ENCODE results near the gene CHSY1. TPM values are rescaled to one million over a fixed set of nuclear protein-coding genes. Genes with fewer than 3 reads are reported as not detected.
A peak's percentile ranks its signal among the peaks of the same experiment; 100 is the strongest.

The CHSY1 gene
- total RNA-seq, 1 donor = 41.5 TPM

DNA sequence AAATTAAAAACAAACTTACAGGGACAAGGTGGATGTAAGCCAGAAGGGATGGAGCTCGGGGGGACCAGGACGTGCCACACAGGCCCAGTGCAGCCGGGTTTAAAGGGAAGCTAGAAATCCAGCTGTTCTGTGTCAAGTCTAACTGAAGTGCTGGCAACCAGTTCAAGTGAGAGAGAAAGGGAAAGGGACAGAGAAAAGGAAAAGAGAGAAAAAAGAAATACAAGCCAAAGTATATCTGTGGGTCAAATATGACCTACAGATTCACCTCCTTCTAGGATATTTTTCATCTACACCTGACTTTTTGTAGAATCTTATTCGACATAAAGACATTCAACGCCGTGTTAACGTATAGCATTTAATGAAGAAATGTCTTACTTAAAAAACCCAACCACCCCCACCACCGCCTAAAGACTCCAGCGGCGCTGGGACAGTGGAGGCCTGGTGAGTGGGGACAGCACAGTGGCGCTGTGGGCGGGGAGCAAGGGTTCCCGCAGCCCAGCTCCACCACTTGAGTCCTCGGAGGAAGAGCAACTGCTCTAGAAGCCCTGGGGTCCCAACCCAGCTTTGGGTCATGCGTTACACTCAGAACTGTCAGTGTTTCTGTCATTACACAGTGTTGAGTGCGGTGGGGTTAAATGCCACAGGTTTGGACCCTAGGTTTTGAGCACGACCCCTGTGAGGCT lies 62.3 kb downstream of the CHSY1 start:
- peak; percentile 45 for DNase-seq (ENCODE audit: low read depth)
- peak overlapping the region; percentile 55 for H3K4me3 ChIP-seq (ENCODE audit: low read depth, low read length)
- TF ChIP-seq, protein P1, sequence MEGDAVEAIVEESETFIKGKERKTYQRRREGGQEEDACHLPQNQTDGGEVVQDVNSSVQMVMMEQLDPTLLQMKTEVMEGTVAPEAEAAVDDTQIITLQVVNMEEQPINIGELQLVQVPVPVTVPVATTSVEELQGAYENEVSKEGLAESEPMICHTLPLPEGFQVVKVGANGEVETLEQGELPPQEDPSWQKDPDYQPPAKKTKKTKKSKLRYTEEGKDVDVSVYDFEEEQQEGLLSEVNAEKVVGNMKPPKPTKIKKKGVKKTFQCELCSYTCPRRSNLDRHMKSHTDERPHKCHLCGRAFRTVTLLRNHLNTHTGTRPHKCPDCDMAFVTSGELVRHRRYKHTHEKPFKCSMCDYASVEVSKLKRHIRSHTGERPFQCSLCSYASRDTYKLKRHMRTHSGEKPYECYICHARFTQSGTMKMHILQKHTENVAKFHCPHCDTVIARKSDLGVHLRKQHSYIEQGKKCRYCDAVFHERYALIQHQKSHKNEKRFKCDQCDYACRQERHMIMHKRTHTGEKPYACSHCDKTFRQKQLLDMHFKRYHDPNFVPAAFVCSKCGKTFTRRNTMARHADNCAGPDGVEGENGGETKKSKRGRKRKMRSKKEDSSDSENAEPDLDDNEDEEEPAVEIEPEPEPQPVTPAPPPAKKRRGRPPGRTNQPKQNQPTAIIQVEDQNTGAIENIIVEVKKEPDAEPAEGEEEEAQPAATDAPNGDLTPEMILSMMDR (IDR thresholded peaks at IDR 0.05; ENCODE audit: insufficient read depth, low read depth, low read length) = no peak

- TF ChIP-seq, protein P1 (IDR thresholded peaks at IDR 0.05; ENCODE audit: insufficient read depth, low read depth, low read length) = no peak
- peak overlapping the region; percentile 55 for H3K4me3 ChIP-seq (ENCODE audit: low read depth, low read length)
- peak; percentile 98 for DNase-seq (ENCODE audit: low read depth)
These were observed 63.0 kb downstream of the CHSY1 start for GRCh38 chr15:101188637-101189408.

DNA sequence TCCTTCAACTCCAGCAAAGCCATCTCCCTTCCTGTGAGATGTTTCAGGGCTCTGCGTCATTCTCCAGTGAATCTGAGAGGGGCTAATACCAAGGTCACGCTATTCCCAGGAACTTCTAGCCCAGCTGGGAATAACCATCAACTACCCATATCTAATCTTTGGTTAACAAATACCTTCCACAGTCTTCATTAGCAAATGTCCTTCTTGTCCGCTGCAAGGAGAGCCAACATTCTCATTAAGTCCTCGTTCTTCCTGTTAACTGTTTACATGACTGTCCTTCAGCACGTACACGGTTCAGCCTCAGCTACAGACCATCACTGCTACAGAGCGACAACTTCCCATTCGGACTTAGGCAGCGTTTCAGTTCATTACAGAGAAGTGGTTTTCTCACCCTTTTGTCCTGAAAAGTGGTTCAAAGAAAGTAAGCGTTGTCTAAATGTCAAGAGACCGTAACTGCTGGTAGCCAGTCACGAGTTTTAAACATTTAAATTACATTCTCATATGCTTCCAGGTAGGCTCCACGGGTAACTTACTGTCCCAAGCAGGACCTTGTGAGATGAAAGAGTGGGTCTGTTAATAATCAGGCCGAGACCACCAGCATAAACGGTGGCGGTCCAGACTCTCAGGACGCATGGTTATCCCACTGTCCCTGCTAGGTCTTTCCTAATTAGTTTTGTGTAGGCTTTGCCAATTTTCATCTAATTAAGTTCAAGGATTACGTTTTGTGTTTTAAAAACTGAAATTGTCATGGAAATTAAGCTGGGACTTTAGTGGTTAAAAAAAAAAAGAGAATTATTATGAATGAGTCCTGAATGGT lies 63.8 kb downstream of the CHSY1 start:
- TF ChIP-seq, protein P1 (IDR thresholded peaks at IDR 0.05; ENCODE audit: insufficient read depth, low read depth, low read length) = no peak
- DNase-seq (ENCODE audit: low read depth) = peak; percentile 100
- peak overlapping the region; percentile 55 for H3K4me3 ChIP-seq (ENCODE audit: low read depth, low read length)

DNA sequence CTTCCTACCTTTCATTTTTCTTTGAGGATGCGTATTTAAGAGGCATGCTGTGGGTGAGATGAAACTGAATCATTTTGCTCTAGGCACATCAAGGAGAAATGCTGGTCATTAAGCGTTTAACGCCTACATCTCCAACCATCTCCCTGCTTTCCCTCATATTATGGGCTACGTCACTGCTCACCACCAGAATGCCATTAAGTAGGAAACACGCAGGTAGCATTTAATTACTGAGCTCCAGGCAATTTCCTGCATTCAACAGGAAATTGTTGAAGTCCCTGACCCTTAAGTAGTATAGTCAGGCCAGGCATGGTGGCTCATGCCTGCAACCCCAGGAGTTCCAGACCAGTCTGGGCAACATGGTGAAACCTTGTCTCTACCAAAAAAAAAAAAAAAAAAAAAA lies 66.1 kb downstream of the CHSY1 start:
- H3K4me3 ChIP-seq (ENCODE audit: low read depth, low read length) = no peak overlapping the region
- TF ChIP-seq, protein P1 (IDR thresholded peaks at IDR 0.05; ENCODE audit: insufficient read depth, low read depth, low read length) = no peak
- no peak for DNase-seq (ENCODE audit: low read depth)

- DNase-seq (ENCODE audit: low read depth) = no peak
- TF ChIP-seq, protein P1 (IDR thresholded peaks at IDR 0.05; ENCODE audit: insufficient read depth, low read depth, low read length) = no peak
- no peak overlapping the region for H3K4me3 ChIP-seq (ENCODE audit: low read depth, low read length)
These were observed 66.5 kb downstream of the CHSY1 start for GRCh38 chr15:101185336-101185735.

GRCh38 chr15:101184830-101185229 lies 67.0 kb downstream of the CHSY1 start:
- no peak overlapping the region for H3K4me3 ChIP-seq (ENCODE audit: low read depth, low read length)
- TF ChIP-seq, protein P1 (IDR thresholded peaks at IDR 0.05; ENCODE audit: insufficient read depth, low read depth, low read length) = no peak
- no peak for DNase-seq (ENCODE audit: low read depth)
